ENCODE results near the gene RHBDF2.

- TF ChIP-seq, protein P1, sequence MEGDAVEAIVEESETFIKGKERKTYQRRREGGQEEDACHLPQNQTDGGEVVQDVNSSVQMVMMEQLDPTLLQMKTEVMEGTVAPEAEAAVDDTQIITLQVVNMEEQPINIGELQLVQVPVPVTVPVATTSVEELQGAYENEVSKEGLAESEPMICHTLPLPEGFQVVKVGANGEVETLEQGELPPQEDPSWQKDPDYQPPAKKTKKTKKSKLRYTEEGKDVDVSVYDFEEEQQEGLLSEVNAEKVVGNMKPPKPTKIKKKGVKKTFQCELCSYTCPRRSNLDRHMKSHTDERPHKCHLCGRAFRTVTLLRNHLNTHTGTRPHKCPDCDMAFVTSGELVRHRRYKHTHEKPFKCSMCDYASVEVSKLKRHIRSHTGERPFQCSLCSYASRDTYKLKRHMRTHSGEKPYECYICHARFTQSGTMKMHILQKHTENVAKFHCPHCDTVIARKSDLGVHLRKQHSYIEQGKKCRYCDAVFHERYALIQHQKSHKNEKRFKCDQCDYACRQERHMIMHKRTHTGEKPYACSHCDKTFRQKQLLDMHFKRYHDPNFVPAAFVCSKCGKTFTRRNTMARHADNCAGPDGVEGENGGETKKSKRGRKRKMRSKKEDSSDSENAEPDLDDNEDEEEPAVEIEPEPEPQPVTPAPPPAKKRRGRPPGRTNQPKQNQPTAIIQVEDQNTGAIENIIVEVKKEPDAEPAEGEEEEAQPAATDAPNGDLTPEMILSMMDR (IDR thresholded peaks at IDR 0.05) = no peak
- TF ChIP-seq EZH2 (IDR thresholded peaks at IDR 0.05; ENCODE audit: borderline replicate concordance, insufficient read depth, low read depth, low read length, poor library complexity, severe bottlenecking) = no peak
These were observed 42.8 kb upstream of the RHBDF2 start for GRCh38 chr17:76543826-76544545.

Measured in B cell (primary cell).